HG03571 (cell line): ENCODE measurements around the gene KLHL2.
A peak's percentile ranks its signal among the peaks of the same experiment; 100 is the strongest.
"Not testable (repeated sequence)": the region's sequence is repeated elsewhere in the genome, so short reads cannot be mapped to it uniquely, and the experiment has no call there.

Experiments
- ATAC-seq: cut with Tn5 transposase; IDR thresholded peaks from one replicate; pipeline ENCODE4 v1.9.1; 2021; ENCODE audit not compliant: unreplicated experiment

Gene KLHL2

GRCh38 chr4:165229490-165230200 lies 22.3 kb downstream of the KLHL2 start:
- ATAC-seq: not testable (repeated sequence)

DNA sequence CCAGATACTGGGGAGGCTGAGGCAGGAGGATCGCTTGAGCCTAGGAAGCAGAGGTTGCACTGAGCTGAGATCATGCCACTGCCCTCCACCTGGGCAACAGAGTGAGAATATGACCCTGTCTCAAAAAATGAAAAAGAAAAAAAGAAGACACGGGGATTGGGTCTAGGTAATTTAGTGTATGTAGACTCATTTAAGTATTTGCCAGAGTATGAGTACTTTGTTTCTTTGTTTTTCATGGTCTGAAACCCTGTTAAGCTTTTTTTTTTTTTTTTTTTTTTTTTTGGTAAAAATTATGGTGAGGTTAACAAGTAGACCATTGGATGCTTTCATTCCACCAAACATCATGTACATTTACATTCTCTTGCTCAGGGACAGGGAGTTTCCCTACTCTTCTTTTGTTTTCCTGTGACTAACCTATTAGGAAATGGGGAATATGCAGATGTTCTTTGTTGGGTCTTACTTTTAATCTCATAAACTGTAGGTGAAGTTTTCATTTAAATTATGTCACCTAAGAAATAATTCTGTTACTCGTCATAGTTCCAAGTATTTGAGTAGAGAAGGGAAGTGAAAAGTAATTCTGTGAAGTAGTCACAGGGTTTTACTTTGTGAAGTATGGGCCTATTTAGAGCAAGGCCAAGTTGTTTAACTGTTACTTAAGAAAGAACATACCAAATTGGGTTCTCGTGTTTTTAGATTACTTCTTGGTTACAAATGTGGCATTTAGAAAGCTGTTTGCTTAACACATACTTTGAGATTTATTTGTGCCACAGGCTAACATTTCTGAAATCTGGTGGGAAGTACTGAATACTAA lies 25.5 kb downstream of the KLHL2 start:
- not testable (repeated sequence) for ATAC-seq

DNA sequence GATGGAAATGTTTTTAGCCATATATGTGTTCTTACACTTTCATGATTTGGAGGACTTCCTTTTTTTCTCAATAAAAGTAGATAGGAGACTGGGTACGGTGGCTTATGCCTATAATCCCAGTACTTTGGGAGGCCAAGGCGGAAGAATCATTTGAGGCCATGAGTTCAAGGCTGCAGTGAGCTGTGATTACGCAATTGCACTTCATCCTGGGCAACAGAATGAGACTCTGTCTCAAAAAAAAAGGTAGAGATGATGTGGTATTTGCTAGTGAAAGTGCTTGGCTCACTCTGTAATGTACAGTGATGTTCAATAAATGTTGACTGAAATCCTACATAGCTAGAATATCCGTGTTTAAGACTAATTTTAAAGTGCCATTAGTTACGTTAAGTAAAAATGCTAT lies 27.4 kb downstream of the KLHL2 start:
- ATAC-seq: no peak

GRCh38 chr4:165236852-165237251 lies 29.5 kb downstream of the KLHL2 start:
- not testable (repeated sequence) for ATAC-seq

- ATAC-seq: not testable (repeated sequence)
These were observed 30.8 kb downstream of the KLHL2 start for GRCh38 chr4:165238041-165238640.

DNA sequence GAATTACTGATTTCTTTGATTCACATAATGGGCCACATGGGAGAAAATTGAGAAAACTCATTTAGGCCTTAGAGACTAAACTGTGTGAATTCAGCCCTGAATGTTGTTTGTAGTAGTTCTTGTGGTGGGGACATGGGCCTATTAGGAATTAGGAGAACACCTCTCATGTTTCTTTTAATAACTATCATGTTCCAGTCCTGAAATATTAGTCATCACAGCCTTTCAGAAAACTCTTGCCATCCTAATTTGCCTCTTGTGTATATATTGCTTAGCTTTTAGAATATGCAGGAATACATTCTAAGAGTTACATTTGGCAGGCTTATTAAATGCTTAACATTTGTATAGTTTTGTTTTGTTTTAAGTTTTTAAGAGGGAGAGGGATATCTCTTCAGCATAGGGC lies 33.4 kb downstream of the KLHL2 start:
- ATAC-seq: not testable (repeated sequence)

- not testable (repeated sequence) for ATAC-seq
These were observed 36.8 kb downstream of the KLHL2 start for GRCh38 chr4:165244148-165244547.

- ATAC-seq: not testable (repeated sequence)
These were observed 37.3 kb downstream of the KLHL2 start for GRCh38 chr4:165244587-165245186.

- no peak for ATAC-seq
These were observed 40.7 kb downstream of the KLHL2 start for GRCh38 chr4:165248102-165248501.

GRCh38 chr4:165248904-165249303 lies 41.5 kb downstream of the KLHL2 start:
- ATAC-seq: not testable (repeated sequence)

DNA sequence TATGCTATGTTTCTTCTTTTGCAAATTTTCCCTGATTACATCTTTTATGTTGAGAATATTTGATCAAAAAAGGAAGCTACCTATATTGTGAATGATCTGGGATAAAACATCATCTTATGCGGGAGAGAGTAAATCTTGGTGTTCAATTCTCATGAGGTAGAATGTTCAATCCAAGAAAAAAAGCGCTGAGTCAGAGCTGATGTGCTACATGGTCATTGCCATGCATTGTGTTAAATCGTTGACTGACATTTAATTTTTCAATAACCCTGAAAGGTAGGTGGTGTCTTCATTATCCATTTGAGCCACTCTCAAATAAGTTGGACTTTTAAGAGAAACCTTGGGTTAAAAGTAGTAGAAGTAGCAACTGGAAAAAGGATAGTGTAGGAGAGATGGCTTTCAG lies 47.4 kb downstream of the KLHL2 start:
- not testable (repeated sequence) for ATAC-seq

DNA sequence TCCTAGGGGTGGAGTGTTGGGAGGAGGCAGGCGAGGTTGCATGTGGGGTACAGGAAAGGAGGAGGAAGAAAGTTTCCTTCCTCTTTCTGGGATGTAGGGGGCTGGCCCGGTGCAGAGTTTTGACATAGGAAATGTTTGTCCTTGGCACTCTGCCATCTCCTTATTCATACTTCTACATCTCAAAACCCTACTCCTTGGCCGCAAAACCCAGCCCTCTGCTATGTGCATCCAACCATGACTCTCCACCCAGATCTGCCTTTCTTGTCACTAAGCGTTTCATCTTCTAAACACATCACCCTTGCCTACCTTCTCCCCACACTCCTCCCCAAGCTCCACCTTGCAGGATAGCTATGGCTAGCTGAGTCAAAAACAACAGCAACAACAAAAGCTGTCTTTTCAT lies 48.1 kb downstream of the KLHL2 start:
- peak; percentile 94 for ATAC-seq

DNA sequence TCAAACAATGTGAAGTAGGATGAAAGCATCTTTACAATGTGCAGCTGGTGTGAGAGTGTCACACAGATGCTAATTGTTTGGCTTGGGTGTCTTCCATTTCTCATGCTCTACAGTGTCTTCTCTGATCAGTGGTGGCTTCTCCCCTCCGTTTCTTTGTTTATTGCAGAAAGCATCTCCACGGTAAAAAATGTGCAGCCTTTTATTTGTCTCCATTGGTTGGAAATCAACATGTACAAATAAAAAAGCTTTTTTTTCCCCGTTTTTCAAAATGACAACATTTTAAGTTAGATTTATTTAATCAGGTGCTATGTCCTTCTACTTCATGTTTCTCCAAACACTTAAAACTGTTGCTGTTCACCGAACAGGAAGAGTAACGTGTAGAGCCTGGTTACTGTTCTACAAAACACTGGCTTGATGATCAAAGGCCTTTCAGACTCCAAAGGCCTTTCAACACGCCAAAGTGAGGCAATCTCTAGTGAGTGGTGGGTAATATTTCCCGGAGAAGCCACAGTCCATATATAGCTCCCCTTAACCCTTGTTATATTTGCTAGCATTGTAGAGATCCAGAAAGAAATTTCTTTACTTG lies 48.8 kb downstream of the KLHL2 start:
- ATAC-seq: not testable (repeated sequence)

DNA sequence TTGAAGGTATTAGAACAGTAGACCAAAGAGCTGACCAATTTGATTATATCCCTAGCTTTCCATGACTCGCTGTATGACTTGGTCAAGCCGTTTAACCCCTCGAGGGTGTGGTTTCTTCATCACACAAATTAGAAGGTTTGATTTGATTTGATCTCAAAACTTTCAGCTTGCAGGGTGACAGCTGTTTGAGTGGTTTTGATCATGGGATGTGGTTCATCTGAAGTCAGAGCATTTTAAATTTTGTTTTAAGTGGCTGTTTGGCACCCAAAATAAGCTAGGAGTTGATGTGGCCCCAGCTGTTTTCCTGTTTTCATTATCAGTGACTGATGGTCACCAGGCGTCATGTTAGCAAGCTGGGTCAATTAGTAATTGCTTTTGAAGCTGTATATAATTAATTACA lies 52.4 kb downstream of the KLHL2 start:
- ATAC-seq: not testable (repeated sequence)

DNA sequence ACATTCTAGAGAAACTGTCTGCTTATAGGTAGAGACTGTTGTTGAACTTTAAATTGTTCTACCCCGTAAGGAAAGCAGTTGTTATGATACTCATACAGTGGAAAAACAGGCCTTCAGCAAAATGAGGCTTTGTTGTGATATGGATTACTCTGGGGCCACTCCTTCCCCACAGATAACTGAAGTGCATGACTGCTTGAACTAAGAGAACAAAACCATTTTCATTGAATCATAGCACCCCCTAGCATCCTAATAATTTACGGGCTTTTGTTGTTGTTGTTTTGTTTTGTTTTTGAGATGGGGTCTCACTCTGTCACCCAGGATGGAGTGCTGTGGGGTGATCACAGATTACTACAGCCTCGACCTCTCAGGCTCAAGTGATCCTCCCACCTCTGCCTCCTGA lies 54.9 kb downstream of the KLHL2 start:
- not testable (repeated sequence) for ATAC-seq

DNA sequence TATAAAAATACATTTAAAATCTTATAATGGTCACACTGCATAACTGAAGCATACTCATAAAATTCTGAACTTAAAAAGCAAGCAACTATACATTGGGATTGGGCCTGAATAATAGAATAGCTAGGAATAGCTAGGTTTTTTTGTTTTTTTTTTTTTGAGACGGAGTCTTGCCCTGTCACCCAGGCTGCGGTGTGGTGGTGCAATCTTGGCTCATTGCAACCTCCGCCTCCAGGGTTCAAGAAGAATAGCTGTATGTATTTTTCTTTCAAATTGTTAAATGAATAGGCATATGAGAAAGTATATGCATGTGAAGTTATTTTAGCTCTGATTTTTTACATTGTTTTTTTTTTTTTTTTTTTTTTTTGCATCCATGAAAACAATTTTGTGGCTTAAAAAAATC lies 56.1 kb downstream of the KLHL2 start:
- not testable (repeated sequence) for ATAC-seq

- not testable (repeated sequence) for ATAC-seq
These were observed 62.6 kb downstream of the KLHL2 start for GRCh38 chr4:165269931-165270330.

DNA sequence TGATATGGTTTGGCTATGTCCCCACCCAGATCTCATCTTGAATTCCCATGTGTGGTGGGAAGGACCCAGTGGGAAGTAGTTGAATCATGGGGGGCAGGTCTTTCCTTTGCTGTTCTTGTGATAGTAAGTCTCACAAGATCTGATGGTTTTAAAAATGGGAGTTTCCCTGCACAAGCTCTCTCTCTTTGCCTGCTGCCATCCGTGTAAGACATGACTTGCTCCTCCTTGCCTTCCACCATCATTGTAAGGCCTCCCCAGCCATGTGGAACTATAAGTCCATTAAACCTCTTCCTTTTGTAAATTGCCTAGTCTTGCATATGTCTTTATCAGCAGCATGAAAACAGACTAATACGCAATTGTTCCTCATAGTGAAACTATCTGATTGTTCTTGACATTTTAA lies 66.1 kb downstream of the KLHL2 start:
- ATAC-seq: not testable (repeated sequence)

DNA sequence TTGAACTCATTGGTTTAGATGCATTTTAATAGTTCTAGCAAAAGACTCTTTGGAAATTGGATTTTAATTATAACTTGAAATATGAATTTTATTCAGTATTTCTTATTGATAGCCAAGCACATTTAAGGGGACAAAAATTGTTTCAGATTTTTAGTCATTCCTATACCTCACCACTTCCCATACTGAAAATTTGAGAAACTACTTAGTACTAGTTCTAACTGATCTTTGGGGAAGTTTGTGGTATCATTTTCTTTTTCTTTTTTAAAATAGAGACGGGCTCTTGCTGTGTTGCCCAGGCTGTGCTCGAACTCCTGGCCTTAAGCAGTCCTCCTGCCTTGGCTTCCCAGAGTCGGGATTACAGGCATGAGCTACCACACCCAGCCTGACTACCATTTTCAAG lies 68.0 kb downstream of the KLHL2 start:
- ATAC-seq: not testable (repeated sequence)

DNA sequence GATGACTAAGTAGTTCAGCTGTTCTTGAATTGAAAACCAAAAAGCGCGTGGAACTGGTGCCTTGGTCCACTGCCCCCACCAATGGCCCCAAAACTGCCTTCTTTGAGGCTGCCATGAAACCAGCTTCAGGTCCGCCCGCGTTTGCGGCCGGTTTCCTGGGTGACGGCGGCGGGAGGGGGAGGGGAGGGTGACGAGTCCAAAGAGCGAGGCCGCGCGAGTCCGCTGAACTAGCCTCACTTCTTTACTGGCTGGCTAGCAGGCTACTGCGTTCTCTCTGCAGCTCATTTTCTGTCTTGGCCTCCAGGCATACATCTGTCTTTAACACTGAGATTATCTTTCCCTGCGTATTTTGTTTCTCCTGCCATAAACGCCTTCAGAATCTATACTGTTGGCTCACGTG lies 72.2 kb downstream of the KLHL2 start:
- ATAC-seq: not testable (repeated sequence)

GRCh38 chr4:165284697-165285096 lies 77.3 kb downstream of the KLHL2 start:
- not testable (repeated sequence) for ATAC-seq
